ENCODE results near the gene SCD5. TPM values are rescaled to one million over a fixed set of nuclear protein-coding genes. Genes with fewer than 3 reads are reported as not detected.
A peak's percentile ranks its signal among the peaks of the same experiment; 100 is the strongest.
"Not testable (repeated sequence)": the region's sequence is repeated elsewhere in the genome, so short reads cannot be mapped to it uniquely, and the experiment has no call there.

SCD5 gene
- total RNA-seq: 14.6 and 15.7 TPM in 2 replicates
- long read RNA-seq, transcript SCD5-202 (5 exons, 3,101 nt): major isoform, 7 of 11 reads
- long read RNA-seq, partial matches to known transcripts: 2 of 11 reads
- long read RNA-seq, other reads (novel, unspliced or antisense): 2 of 11 reads

DNA sequence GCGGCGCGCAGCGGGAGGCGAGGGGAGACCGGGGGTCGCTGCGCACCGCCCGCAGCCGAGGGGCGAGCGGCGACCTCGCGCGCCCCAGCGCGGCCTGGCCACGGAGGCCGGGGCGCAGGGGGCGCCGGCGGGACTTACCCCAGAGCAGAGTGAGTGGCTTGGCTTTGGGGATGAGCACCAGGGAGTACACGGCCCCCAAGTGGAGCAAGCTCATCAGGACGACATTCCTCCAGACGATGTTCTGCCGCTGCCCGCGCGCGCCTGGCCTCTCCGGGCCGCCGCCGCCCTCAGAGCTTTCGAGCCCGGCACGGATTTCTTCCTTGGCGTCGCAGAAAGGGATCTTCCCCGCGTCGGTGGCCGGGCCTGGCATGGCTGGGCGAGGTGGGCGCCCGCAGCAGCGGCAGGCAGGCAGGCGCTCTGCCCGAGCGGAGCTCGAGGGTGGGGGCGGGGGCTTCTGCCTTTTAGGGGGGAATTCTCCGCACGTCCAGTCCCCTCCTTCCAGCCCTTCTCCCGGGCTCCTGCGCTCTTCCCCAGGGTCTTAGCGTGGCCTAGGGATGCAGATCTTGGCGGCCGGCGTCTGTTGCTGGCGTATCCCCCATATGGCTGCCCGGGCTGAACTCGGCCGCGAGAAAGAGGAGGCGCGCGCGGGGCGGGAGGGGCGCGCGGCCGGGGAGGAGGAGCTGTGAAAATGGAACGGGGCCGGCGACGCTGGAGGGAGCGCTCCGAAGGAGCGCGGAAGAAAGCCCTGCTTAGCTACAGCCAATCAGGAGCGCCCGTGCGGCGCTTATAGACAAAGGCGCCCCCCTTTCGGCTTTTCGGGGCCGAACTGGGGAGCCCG lies at the start of gene SCD5:
TSS of gene SCD5 (minus strand) at position 629 of the 838 bp plus-strand sequence. CDS start at position 370, 259 bp downstream.
- Mint-ChIP-seq H3K9me3 (ENCODE audit: low read depth) (no peaks in the 10 kb centered on the region), H3K4me3 (ENCODE audit: low read depth) (peak within 1 kb of the TSS; percentile 82), H3K36me3 (ENCODE audit: insufficient read depth) (peaks cover 5% of the 10 kb centered on the region), H3K27ac (no peak within 1 kb of the TSS), H3K4me1 (ENCODE audit: low read depth) (peaks cover 9% of the 10 kb centered on the region), H3K27me3 (peaks cover 71% of the 10 kb centered on the region)
- DNase-seq (ENCODE audit: low spot score, unreplicated experiment): peak; percentile 36
- TF ChIP-seq CTCF (IDR thresholded peaks at IDR 0.05; ENCODE audit: unreplicated experiment): peak; percentile 9

- Mint-ChIP-seq H3K27me3 (no peaks in the 10 kb centered on the region), H3K36me3 (ENCODE audit: insufficient read depth) (peaks cover 40% of the 10 kb centered on the region), H3K9me3 (ENCODE audit: low read depth) (no peaks in the 10 kb centered on the region), H3K4me3 (ENCODE audit: low read depth) (no peak overlapping the region), H3K27ac (no peak overlapping the region), H3K4me1 (ENCODE audit: low read depth) (no peaks in the 10 kb centered on the region)
- peak; percentile 49 for TF ChIP-seq CTCF (IDR thresholded peaks at IDR 0.05; ENCODE audit: unreplicated experiment)
- no peak for DNase-seq (ENCODE audit: low spot score, unreplicated experiment)
These were observed 44.0 kb upstream of the SCD5 start for GRCh38 chr4:82842593-82842992.

DNA sequence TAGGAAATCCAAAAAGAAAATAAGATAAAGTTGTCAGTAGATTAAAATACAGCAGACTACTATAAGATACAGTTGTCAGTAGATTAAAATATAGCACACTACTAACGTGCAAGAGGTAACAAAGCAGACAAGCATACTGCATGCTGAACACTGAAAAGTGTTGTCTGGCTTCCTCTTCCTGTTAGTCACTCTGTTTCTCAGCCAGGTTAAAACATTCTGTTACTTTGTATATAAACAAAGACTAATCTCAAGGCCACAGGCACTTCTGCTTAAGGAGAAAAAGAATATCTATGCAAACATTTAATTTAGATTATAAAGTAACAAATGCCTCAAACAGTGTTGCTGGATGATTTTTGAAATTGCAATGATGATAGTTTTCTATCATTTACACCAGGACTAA lies 41.0 kb upstream of the SCD5 start:
- H3K4me1 Mint-ChIP-seq (ENCODE audit: low read depth): no peaks in the 10 kb centered on the region
- no peak overlapping the region for H3K4me3 Mint-ChIP-seq (ENCODE audit: low read depth)
- H3K27me3 Mint-ChIP-seq: no peaks in the 10 kb centered on the region
- H3K36me3 Mint-ChIP-seq (ENCODE audit: insufficient read depth): peaks cover 36% of the 10 kb centered on the region
- TF ChIP-seq CTCF (IDR thresholded peaks at IDR 0.05; ENCODE audit: unreplicated experiment): no peak
- no peak for DNase-seq (ENCODE audit: low spot score, unreplicated experiment)
- H3K27ac Mint-ChIP-seq: no peak overlapping the region
- no peaks in the 10 kb centered on the region for H3K9me3 Mint-ChIP-seq (ENCODE audit: low read depth)

- no peak overlapping the region for H3K27ac Mint-ChIP-seq
- no peaks in the 10 kb centered on the region for H3K9me3 Mint-ChIP-seq (ENCODE audit: low read depth)
- no peak for TF ChIP-seq CTCF (IDR thresholded peaks at IDR 0.05; ENCODE audit: unreplicated experiment)
- DNase-seq (ENCODE audit: low spot score, unreplicated experiment): no peak
- H3K27me3 Mint-ChIP-seq: no peaks in the 10 kb centered on the region
- peaks cover 37% of the 10 kb centered on the region for H3K36me3 Mint-ChIP-seq (ENCODE audit: insufficient read depth)
- H3K4me1 Mint-ChIP-seq (ENCODE audit: low read depth): no peaks in the 10 kb centered on the region
- no peak overlapping the region for H3K4me3 Mint-ChIP-seq (ENCODE audit: low read depth)
These were observed 35.2 kb upstream of the SCD5 start for GRCh38 chr4:82833696-82834313.

DNA sequence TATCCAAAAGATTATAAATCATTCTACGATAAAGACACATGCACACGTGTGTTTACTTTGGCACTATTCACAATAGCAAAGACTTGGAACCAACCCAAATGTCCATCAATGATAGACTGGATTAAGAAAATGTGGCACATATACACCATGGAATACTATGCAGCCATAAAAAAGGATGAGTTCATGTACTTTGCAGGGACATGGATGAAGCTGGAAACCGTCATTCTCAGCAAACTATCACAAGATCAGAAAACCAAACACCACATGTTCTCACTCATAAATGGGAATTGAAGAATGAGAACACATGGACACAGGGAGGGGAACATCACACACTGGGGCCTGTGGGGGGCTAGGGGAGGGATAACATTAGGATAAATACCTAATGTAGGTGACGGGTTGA lies 34.5 kb upstream of the SCD5 start:
- not testable (repeated sequence) for H3K4me3 Mint-ChIP-seq (ENCODE audit: low read depth); H3K4me1 Mint-ChIP-seq (ENCODE audit: low read depth); H3K9me3 Mint-ChIP-seq (ENCODE audit: low read depth); DNase-seq (ENCODE audit: low spot score, unreplicated experiment); H3K27ac Mint-ChIP-seq; H3K27me3 Mint-ChIP-seq
- H3K36me3 Mint-ChIP-seq (ENCODE audit: insufficient read depth): peaks cover 38% of the 10 kb centered on the region
